HEK293T (cell line): ENCODE measurements around the gene RMDN2.

Experiments used
- CTCF ChIA-PET: fragments of 350-600 bp; formaldehyde crosslinking; extraction: SDS; loops from one replicate; lab custom pipeline; 2021; ENCODE audit warnings: antibody characterized with exemption, inconsistent platforms; lab: Yijun Ruan, JAX
- POLR2A ChIA-PET: fragments of 350-600 bp; formaldehyde crosslinking; extraction: SDS; loops from one replicate; lab custom pipeline; 2020; ENCODE audit warnings: antibody characterized with exemption, inconsistent platforms; lab: Yijun Ruan, JAX
- DNase-seq: peaks from one replicate; pipeline ENCODE4 v3.0.0; 2012; ENCODE audit warnings: mixed read lengths; ENCODE audit errors: extremely low spot score
- ARNT ChIP-seq: fragments of 450-650 bp; IDR thresholded peaks from 2 replicates; pipeline ENCODE4 v1.6.1; 2017; ENCODE audit warnings: mild to moderate bottlenecking
- BHLHE40 ChIP-seq: fragments of 450-650 bp; IDR thresholded peaks from 2 replicates; pipeline ENCODE4 v1.6.1; 2016; ENCODE audit warnings: mild to moderate bottlenecking, moderate library complexity, borderline replicate concordance
- CTBP1 ChIP-seq: fragments of 450-650 bp; IDR thresholded peaks from 2 replicates; pipeline ENCODE4 v1.6.1; 2016; ENCODE audit warnings: borderline replicate concordance
- ELF4 ChIP-seq: fragments of 450-650 bp; IDR thresholded peaks from 2 replicates; pipeline ENCODE4 v1.6.1; 2017; ENCODE audit warnings: antibody characterized with exemption
- FOXA1 ChIP-seq: fragments of 450-650 bp; IDR thresholded peaks from 2 replicates; pipeline ENCODE4 v1.6.1; 2016; ENCODE audit warnings: mild to moderate bottlenecking
- FOXK2 ChIP-seq: fragments of 450-650 bp; IDR thresholded peaks from 2 replicates; pipeline ENCODE4 v1.6.1; 2016; ENCODE audit warnings: mild to moderate bottlenecking
- FOXM1 ChIP-seq: fragments of 450-650 bp; IDR thresholded peaks from 2 replicates; pipeline ENCODE4 v1.6.1; 2017; ENCODE audit warnings: mild to moderate bottlenecking, borderline replicate concordance
- HDGF ChIP-seq: fragments of 450-650 bp; IDR thresholded peaks from 2 replicates; pipeline ENCODE4 v1.6.1; 2017; ENCODE audit warnings: antibody characterized with exemption, borderline replicate concordance
- L3MBTL2 ChIP-seq: fragments of 450-650 bp; conservative IDR thresholded peaks from 2 replicates; pipeline ENCODE4 v1.6.1; 2016; ENCODE audit warnings: mild to moderate bottlenecking
- LEF1 ChIP-seq: fragments of 450-650 bp; IDR thresholded peaks from 2 replicates; pipeline ENCODE4 v1.6.1; 2017; ENCODE audit warnings: mild to moderate bottlenecking, borderline replicate concordance
- NFRKB ChIP-seq: fragments of 450-650 bp; IDR thresholded peaks from 2 replicates; pipeline ENCODE4 v1.6.1; 2016; ENCODE audit warnings: mild to moderate bottlenecking, moderate library complexity
- PKNOX1 ChIP-seq: fragments of 450-650 bp; IDR thresholded peaks from 2 replicates; pipeline ENCODE4 v1.6.1; 2016
- SP1 ChIP-seq: fragments of 450-650 bp; IDR thresholded peaks from 2 replicates; pipeline ENCODE4 v1.6.1; 2017
- SUZ12 ChIP-seq: fragments of 450-650 bp; IDR thresholded peaks from 2 replicates; pipeline ENCODE4 v1.6.1; 2016; ENCODE audit warnings: mild to moderate bottlenecking
- TARDBP ChIP-seq: fragments of 450-650 bp; IDR thresholded peaks from 2 replicates; pipeline ENCODE4 v1.6.1; 2016
- ZNF384 ChIP-seq: fragments of 450-650 bp; IDR thresholded peaks from 2 replicates; pipeline ENCODE4 v1.6.1; 2016

RMDN2 gene

GRCh38 chr2:37894601-37895000 lies 30.5 kb upstream of the RMDN2 start:
- no peak for DNase-seq
- ChIA-PET POLR2A (no interaction called here), CTCF (interaction anchor here (1.3 kb wide), 1 partner anchor 481 kb away, joined by 4 read pairs; no protein-coding TSS in a partner anchor)
- TF ChIP-seq FOXM1, result no peak
- TF ChIP-seq TARDBP, result no peak

GRCh38 chr2:37895140-37895539 lies 29.9 kb upstream of the RMDN2 start:
- no peak for DNase-seq
- ChIA-PET POLR2A (no interaction called here), CTCF (interaction anchor here (1.1 to 1.3 kb wide), 2 partner anchors 12 to 481 kb away, joined by 4 read pairs; no protein-coding TSS in a partner anchor)
- TF ChIP-seq FOXA1, result no peak
- no peak for TF ChIP-seq NFRKB
- no peak for TF ChIP-seq SP1
- TF ChIP-seq ZNF384, result no peak
- TF ChIP-seq FOXK2, result no peak
- TF ChIP-seq LEF1, result no peak

GRCh38 chr2:37896319-37896718 lies 28.8 kb upstream of the RMDN2 start:
- no peak for DNase-seq
- POLR2A ChIA-PET, result no interaction called here
- TF ChIP-seq SUZ12 (no peak), NFRKB (no peak)
- CTCF ChIA-PET, result interaction anchor here (1.1 kb wide), 1 partner anchor 11 kb away, joined by 4 read pairs; no protein-coding TSS in a partner anchor

GRCh38 chr2:37897511-37897910 lies 27.6 kb upstream of the RMDN2 start:
- no peak for DNase-seq
- ChIA-PET POLR2A (interaction anchor here (0.8 kb wide), 1 partner anchor 385 kb away, joined by 3 read pairs; no protein-coding TSS in a partner anchor), CTCF (interaction anchor here (0.7 kb wide), 1 partner anchor 79 kb away, joined by 3 read pairs; no protein-coding TSS in a partner anchor)
- TF ChIP-seq FOXM1 (no peak), PKNOX1 (0 out of 2 replicates have a peak, but pooled peaks have one; percentile 24), ELF4 (no peak)

- no peak for DNase-seq
- TF ChIP-seq FOXM1 (no peak), CTBP1 (no peak), L3MBTL2 (no peak), ZNF384 (no peak), SUZ12 (no peak), FOXA1 (no peak), SP1 (no peak), BHLHE40 (no peak), ARNT (no peak)
- POLR2A ChIA-PET, result no interaction called here
- CTCF ChIA-PET, result no interaction called here
These were observed 26.6 kb upstream of the RMDN2 start for GRCh38 chr2:37898448-37898847.

GRCh38 chr2:37902991-37903390 lies 22.1 kb upstream of the RMDN2 start:
- TF ChIP-seq LEF1, result no peak
- TF ChIP-seq NFRKB, result no peak
- no peak for TF ChIP-seq ZNF384
- TF ChIP-seq HDGF, result no peak
- TF ChIP-seq SP1, result no peak
- TF ChIP-seq FOXM1, result no peak
- no peak for TF ChIP-seq ELF4
- TF ChIP-seq L3MBTL2, result no peak
- TF ChIP-seq SUZ12, result no peak
- ChIA-PET POLR2A (no interaction called here), CTCF (no interaction called here)
- DNase-seq, result no peak

- ChIA-PET CTCF (no interaction called here), POLR2A (no interaction called here)
- DNase-seq, result no peak
- TF ChIP-seq ELF4 (no peak), CTBP1 (no peak), SUZ12 (no peak), BHLHE40 (no peak), SP1 (no peak), LEF1 (no peak), FOXK2 (no peak), FOXM1 (no peak), ARNT (no peak), HDGF (no peak), TARDBP (no peak), FOXA1 (no peak), L3MBTL2 (no peak)
These were observed 20.7 kb upstream of the RMDN2 start for GRCh38 chr2:37904425-37904824.

GRCh38 chr2:37904993-37905392 lies 20.1 kb upstream of the RMDN2 start:
- ChIA-PET CTCF (no interaction called here), POLR2A (no interaction called here)
- DNase-seq, result no peak
- TF ChIP-seq TARDBP (no peak), HDGF (no peak), ZNF384 (no peak), SUZ12 (no peak), NFRKB (no peak), FOXK2 (no peak), SP1 (no peak), PKNOX1 (no peak), ELF4 (no peak), FOXA1 (no peak), ARNT (no peak), L3MBTL2 (no peak), CTBP1 (no peak), FOXM1 (no peak), BHLHE40 (no peak)
